ENCODE data around the gene RIPK4. TPM values are rescaled to one million over a fixed set of nuclear protein-coding genes. Genes with fewer than 3 reads are reported as not detected.

Gene RIPK4
- total RNA-seq, 3 donors from 2014 or later (not counting 1 experiment from before 2014, with no cell fraction given), result 0.09 TPM; not detected in 2

GRCh38 chr21:41747943-41748738 lies 18.7 kb downstream of the RIPK4 start:
- Histone ChIP-seq H3K9me3 (ENCODE audit: control insufficient read depth, insufficient read depth, low read length) (no peaks in the 10 kb centered on the region), H3K27me3 (ENCODE audit: control insufficient read depth, insufficient read depth, low read length) (no peaks in the 10 kb centered on the region), H3K36me3 (ENCODE audit: control insufficient read depth, insufficient read depth, low read length) (no peaks in the 10 kb centered on the region), H3K4me1 (ENCODE audit: control insufficient read depth, insufficient read depth, low read length) (no peaks in the 10 kb centered on the region), H3K27ac (ENCODE audit: low read length) (no peak overlapping the region), H3K4me3 (ENCODE audit: low read length) (no peak overlapping the region)
- TF ChIP-seq, protein P1, sequence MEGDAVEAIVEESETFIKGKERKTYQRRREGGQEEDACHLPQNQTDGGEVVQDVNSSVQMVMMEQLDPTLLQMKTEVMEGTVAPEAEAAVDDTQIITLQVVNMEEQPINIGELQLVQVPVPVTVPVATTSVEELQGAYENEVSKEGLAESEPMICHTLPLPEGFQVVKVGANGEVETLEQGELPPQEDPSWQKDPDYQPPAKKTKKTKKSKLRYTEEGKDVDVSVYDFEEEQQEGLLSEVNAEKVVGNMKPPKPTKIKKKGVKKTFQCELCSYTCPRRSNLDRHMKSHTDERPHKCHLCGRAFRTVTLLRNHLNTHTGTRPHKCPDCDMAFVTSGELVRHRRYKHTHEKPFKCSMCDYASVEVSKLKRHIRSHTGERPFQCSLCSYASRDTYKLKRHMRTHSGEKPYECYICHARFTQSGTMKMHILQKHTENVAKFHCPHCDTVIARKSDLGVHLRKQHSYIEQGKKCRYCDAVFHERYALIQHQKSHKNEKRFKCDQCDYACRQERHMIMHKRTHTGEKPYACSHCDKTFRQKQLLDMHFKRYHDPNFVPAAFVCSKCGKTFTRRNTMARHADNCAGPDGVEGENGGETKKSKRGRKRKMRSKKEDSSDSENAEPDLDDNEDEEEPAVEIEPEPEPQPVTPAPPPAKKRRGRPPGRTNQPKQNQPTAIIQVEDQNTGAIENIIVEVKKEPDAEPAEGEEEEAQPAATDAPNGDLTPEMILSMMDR (IDR thresholded peaks at IDR 0.05), result no peak
- Mint-ChIP-seq H3K4me3 (no peak overlapping the region), H3K4me1 (no peaks in the 10 kb centered on the region), H3K36me3 (no peaks in the 10 kb centered on the region), H3K27me3 (ENCODE audit: low read depth in 2 of 2) (peaks cover 0 to 2% of the 10 kb centered on the region in 2 donors), H3K27ac (no peak overlapping the region), H3K9me3 (no peaks in the 10 kb centered on the region)
- WGBS (ENCODE audit: insufficient coverage), result 97% methylated on average over 19 of the region's 20 CpGs
- intact Hi-C loops (cut with micrococcal nuclease), result loop anchor here (10.0 kb wide), 1 partner anchor 57 kb away; no protein-coding TSS in a partner anchor
- no peak for ATAC-seq
- DNase-seq, result no peak

GRCh38 chr21:41746744-41747006 lies 20.2 kb downstream of the RIPK4 start:
- intact Hi-C loops (cut with micrococcal nuclease), result loop anchor here (10.0 kb wide), 1 partner anchor 58 kb away; no protein-coding TSS in a partner anchor
- no peak overlapping the region for H3K27ac Mint-ChIP-seq
- DNase-seq (no peak), ATAC-seq (no peak)
- Histone ChIP-seq H3K9me3 (ENCODE audit: control insufficient read depth, insufficient read depth, low read length) (no peaks in the 10 kb centered on the region), H3K4me1 (ENCODE audit: control insufficient read depth, insufficient read depth, low read length) (no peaks in the 10 kb centered on the region), H3K27ac (ENCODE audit: low read length) (no peak overlapping the region), H3K4me3 (ENCODE audit: low read length) (no peak overlapping the region), H3K27me3 (ENCODE audit: control insufficient read depth, insufficient read depth, low read length) (no peaks in the 10 kb centered on the region), H3K36me3 (ENCODE audit: control insufficient read depth, insufficient read depth, low read length) (no peaks in the 10 kb centered on the region)
- H3K4me1 Mint-ChIP-seq, result no peaks in the 10 kb centered on the region
- H3K4me3 Mint-ChIP-seq, result no peak overlapping the region
- TF ChIP-seq, protein P1 (IDR thresholded peaks at IDR 0.05), result no peak
- 67% methylated on average over 8 of the region's 8 CpGs for WGBS (ENCODE audit: insufficient coverage)
- H3K27me3 Mint-ChIP-seq (ENCODE audit: low read depth in 2 of 2), result no peaks in the 10 kb centered on the region
- H3K9me3 Mint-ChIP-seq, result no peaks in the 10 kb centered on the region
- no peaks in the 10 kb centered on the region for H3K36me3 Mint-ChIP-seq

DNA sequence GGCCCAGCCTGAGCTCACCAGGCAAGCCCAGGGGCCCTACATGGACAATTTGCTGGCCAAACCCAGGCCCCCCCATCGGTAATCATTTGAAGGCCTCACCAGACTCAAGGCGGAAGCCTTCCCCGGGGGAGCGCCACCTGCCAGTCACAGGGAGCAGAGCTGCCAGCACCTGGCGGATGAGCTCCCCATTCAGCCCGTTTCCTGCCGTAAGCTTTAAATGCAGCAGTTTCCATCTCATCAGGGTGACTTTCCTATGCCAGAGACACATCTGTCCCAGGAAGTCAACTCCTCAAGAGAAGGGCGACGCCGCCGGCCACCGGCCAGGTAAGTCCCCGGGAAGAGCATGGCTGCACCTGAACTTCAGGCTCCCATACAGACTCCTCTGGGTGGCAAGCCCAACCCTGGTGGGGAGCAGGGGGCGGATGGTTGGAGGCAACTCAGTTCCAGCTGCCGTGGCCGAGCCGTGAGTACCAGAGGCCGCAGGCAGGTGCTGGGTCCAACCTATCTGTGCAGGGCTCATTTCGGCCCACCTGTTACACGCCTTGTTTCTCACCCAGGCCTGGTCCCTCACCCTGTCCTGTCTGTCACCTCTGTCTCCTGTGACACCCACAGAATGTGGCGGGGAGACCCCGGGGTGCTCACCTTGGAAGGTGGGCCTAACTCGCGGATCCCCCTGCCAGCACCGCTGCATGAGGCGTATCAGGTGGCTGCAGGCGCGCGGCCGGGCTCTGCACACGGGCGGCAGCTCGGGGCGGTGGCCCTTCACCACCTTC lies 20.7 kb downstream of the RIPK4 start:
- H3K27ac ChIP-seq (ENCODE audit: low read length), result no peak overlapping the region
- H3K4me1 ChIP-seq (ENCODE audit: control insufficient read depth, insufficient read depth, low read length), result no peaks in the 10 kb centered on the region
- Mint-ChIP-seq H3K36me3 (no peaks in the 10 kb centered on the region), H3K4me3 (no peak overlapping the region), H3K27ac (no peak overlapping the region), H3K4me1 (no peaks in the 10 kb centered on the region), H3K27me3 (ENCODE audit: low read depth in 2 of 2) (no peaks in the 10 kb centered on the region), H3K9me3 (no peaks in the 10 kb centered on the region)
- no peaks in the 10 kb centered on the region for H3K36me3 ChIP-seq (ENCODE audit: control insufficient read depth, insufficient read depth, low read length)
- 91% methylated on average over 34 of the region's 34 CpGs for WGBS (ENCODE audit: insufficient coverage)
- intact Hi-C loops (cut with micrococcal nuclease), result loop anchor here (10.0 kb wide), 1 partner anchor 59 kb away; no protein-coding TSS in a partner anchor
- DNase-seq, result no peak
- TF ChIP-seq, protein P1 (IDR thresholded peaks at IDR 0.05), result no peak
- H3K9me3 ChIP-seq (ENCODE audit: control insufficient read depth, insufficient read depth, low read length), result no peaks in the 10 kb centered on the region
- H3K27me3 ChIP-seq (ENCODE audit: control insufficient read depth, insufficient read depth, low read length), result no peaks in the 10 kb centered on the region
- H3K4me3 ChIP-seq (ENCODE audit: low read length), result no peak overlapping the region
- ATAC-seq, result no peak

Data from natural killer cell (primary cell).